Activated CD4-positive, CD25-positive, alpha-beta regulatory T cell treated with anti-CD3 and anti-CD28 coated beads, Interleukin-2, amount 50 U/mL, for 72 hours (primary cell): Measurements from ENCODE around the gene UBR3.
"Not testable (repeated sequence)": the region's sequence is repeated elsewhere in the genome, so short reads cannot be mapped to it uniquely, and the experiment has no call there.

Experiments
- DNase-seq: peaks from one replicate; pipeline ENCODE4 v3.0.0; 2021

Gene UBR3

GRCh38 chr2:170122883-170123547 is 295.8 kb downstream of the UBR3 start:
- DNase-seq, result no peak

GRCh38 chr2:170123593-170123992 is 296.3 kb downstream of the UBR3 start:
- no peak for DNase-seq

GRCh38 chr2:170126138-170126728 is 299.0 kb downstream of the UBR3 start:
- DNase-seq, result not testable (repeated sequence)
